HG03378 (cell line): Measurements from ENCODE around the gene TBX10.
"Not testable (repeated sequence)": the region's sequence is repeated elsewhere in the genome, so short reads cannot be mapped to it uniquely, and the experiment has no call there.

Experiments used
- ATAC-seq: cut with Tn5 transposase; IDR thresholded peaks from one replicate; pipeline ENCODE4 v1.9.1; 2021; ENCODE audit warnings: mild to moderate bottlenecking, moderate library complexity; ENCODE audit not compliant: unreplicated experiment

TBX10 gene

DNA sequence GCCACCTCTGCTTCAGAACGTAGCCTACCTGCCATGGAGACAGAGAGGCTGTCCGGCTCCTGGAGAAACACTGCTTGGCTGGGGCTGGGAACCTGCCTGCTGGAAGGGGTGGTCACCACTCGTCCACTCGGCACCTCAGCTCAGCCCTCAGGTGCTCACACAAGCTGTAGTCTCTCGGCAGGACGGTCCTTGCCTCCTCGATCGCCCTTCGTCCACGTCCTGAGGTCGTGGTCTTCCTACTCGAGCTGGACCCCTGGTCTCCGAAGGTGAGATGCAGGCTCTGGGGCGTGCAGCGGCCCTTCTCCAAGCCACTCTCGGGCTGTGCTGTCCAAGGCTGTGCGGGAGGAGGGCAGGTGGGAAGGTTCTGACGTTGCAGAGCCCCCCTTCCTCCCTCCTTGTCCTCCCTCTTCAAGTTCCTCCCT, at the start of gene TBX10:
Gene TBX10 (minus strand): TSS at position 326 of the 422 bp plus-strand sequence. CDS start 291 bp downstream, at position 35.
- ATAC-seq = no peak

GRCh38 chr11:67689178-67689577, 49.6 kb upstream of the TBX10 start:
- ATAC-seq = no peak

DNA sequence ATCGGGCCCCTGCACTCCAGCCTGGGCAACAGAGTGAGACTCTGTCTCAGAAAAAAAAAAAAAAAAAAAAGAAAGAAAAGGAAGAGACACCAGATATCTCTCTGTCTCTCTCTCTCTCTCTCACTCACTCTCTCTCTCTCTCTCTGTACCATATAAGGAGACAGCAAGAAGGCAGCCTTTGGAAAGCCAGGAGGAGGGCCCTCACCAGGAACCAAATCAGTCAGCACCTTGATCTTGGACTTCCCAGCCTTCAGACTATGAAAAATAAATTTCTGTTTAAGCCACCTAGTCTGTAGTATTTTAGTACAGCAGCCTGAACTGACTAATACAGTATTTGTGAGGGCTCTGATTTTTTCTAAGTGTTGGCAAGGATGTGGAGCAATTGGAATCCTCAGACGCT, 48.4 kb upstream of the TBX10 start:
- ATAC-seq = no peak

DNA sequence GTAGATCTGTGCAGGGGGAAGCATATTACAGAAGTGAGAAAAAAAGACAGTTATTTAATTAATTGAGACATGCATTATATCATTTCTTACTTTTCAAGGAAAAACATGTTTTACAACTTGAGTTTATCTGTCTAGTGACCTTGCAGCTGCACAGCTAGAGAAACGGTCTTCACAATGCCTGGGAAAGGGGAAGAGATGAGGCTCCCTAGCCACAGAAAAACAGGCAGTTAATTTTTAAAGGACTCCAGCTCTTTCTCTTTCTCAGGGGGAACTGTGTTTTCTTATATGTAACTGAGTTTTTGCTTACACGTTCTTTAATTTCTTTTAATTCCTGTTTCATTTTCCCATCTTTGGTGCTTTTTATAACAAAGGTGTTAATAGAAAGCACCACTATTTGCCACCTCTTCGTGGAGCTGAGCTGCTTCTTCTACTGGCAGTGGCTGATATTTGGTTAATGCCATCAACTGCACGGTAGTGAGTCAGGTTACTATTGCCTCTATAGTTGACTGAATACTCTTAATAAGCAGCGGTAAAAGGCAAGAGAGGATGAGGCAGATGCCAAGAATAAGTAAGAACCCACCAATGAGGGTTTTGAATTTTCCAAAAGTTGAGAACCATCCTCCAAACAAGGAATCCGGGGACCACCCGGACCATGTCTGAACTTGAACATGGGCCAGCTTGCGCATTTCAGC, 46.2 kb upstream of the TBX10 start:
- not testable (repeated sequence) for ATAC-seq

DNA sequence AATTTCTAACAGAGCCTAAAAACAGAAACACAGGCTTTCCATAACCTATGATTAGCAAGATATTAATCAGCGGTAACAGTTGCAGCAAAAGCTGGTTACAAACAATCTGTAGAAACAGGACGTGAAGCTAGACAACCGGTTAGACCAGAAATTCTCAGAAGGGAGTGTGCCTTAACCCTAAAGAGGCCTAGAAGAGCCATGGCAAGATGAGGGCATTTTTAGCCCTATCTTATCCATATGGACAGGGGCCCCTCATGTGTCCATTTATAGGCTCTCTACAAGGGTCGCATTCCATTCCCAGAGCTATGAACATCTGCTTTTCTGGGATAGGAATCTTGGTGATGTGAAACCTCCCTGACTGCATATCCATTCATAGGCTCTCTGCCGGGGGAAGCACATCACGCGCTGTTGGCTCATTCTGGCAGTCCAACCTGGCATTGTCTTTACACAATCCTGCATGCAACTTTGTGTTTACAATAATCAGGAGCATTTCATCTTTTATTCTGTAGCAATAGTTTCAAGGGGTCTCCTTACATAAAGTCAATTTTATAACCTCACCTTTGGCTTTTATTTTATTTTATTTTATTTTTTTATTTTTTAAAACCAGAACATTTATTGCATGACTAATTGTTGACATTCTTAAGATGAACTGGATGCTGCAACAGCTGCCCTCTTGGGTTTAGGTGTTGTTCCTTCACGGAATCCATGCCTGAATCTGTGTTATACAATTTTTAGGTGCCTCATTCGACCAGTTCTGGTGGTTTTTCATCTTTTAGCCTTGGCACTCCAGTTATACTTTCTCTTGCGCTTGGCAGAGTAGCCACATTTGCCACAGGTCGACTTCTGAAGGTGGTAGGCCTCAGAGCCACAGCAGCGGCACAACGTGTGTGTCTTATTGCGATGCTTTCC, 42.8 kb upstream of the TBX10 start:
- ATAC-seq = not testable (repeated sequence)

GRCh38 chr11:67680696-67681470, 41.3 kb upstream of the TBX10 start:
- no peak for ATAC-seq

DNA sequence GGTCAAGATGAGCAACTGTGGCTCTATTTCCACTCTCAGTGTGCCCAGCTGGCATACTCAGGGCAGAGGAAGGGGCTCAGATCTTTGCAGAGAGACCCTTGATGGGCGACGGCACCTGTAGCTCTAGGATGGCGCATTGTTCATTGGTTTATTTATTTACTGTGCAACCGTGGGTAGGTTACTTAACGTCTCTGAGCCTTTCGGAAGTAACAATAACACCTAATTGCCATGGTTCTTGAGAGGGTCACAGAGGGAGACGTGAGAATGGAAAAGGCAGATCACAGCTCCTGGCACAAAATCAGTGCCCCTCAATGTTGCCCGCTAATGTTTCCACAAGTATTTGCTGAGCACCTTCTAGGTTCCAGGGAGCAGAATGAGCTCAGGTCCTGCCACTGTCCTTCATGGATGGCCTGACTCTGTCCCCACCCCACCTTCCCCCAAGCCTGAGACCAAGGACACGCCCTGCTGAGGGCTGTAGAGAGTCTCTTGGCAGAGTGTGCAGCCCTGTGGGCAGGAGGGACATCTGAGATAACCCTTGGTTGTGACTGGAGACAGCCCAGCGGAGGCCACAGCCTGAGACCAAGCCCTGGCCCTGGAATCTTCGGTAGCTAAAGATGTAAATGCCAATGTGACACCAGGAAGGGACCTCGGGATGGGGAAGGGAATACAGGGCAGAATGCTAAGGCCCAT, 35.6 kb upstream of the TBX10 start:
- no peak for ATAC-seq

DNA sequence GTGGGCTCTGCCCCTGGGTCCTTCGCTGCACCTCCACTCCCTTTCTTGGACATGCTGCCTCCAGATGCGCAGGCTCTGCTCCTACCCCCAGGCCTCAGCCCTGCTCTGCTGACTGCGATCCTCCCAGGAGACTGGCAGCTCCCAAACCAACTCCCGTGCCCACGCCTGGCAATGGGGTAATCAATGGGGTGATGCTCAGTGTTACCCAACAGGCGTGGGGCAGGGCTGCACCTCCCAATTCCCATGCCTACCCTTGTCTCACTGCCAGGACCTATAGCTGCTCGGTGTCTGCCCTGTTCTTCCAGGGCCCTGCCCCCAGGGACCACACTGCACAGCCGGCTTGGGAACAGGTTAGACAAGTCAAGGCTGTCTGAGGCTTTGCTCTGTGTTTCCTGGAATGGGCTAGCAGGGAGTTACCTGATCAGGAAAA, 34.9 kb upstream of the TBX10 start, which contains the start of gene ALDH3B2:
Gene ALDH3B2 (minus strand): TSS at position 182 of the 430 bp plus-strand sequence. CDS start 7,688 bp downstream, outside the sequence.
- ATAC-seq = no peak

DNA sequence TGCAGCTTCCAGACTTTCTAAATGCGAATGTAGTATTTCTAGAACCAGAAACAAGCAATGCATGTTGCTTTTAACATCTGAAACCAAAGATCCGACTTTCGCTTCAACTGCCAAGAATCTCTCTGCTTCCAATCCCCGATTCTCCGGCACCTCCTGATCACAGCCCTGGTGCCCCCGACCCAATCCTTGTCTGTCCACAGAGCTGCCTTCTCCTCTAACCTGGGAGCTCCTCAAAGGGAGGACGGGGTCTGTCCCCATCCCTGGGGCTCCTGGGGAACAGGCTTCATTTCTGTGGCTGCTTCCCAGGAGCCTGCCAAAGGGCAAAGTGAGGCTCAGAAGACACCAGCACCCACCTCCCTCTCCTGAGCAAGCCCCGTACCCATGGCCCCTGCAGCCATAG, 34.3 kb upstream of the TBX10 start:
- no peak for ATAC-seq

DNA sequence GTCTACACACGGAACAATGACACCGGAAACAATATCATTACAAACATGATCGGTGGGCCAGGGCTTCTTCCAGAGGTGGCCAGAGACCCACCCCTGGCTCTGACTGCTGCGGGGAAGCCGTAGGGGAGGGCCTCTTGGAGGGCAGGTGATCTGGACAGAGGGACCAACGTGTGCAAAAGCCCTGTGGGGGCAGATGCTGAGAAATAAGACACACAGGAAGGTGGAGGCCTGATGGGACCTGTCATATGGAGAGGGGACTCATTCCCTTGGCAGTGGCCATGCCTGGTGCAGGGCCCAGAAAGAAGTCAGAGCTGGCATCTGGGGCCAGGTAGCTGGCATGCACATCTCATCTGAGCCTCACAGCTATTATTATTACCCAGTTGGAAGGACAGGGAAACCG, 33.8 kb upstream of the TBX10 start:
- ATAC-seq = no peak

DNA sequence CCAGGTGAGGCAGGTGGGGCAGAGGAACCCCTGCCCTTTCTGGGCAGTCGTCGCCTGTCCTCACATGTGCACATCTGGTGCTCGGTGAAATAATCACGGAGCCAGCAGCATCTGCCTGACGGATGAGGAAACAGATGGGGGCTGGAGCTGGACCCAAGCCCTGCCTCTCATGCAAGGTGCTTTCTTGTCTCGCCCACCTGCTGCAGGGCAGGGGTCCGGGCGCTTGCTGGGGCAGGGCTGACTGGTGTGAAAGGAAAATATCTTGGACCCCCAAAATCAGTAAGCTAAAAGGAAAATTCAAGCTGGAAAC, 31.6 kb upstream of the TBX10 start:
- no peak for ATAC-seq

- no peak for ATAC-seq
Observed at GRCh38 chr11:67670316-67671210, 31.0 kb upstream of the TBX10 start.

DNA sequence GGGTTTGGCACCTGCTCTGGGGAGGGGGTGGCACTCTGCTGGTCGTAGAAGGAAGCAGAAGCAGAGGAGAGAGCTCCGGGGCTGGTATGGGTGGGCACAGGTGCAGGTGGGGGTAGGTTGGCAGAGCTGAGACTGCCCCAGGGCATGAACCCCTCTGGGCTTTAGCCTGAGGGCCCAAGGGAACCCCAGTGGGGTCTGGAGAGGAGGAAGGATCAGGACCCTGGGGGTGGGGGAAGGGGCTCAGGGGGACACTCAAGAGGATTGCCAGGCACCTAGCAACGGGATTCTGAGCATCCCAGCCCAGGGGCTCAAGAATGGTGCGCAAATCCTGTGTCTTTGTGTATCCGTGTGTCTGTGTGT, 28.6 kb upstream of the TBX10 start:
- no peak for ATAC-seq

GRCh38 chr11:67667490-67668191, 28.1 kb upstream of the TBX10 start:
- ATAC-seq = no peak

- ATAC-seq = no peak
Observed at GRCh38 chr11:67666676-67667489, 27.3 kb upstream of the TBX10 start.

- no peak for ATAC-seq
Observed at GRCh38 chr11:67666303-67666645, 26.7 kb upstream of the TBX10 start.

- ATAC-seq = no peak
Observed at GRCh38 chr11:67665541-67666302, 26.2 kb upstream of the TBX10 start.
